HG03064 (cell line): ENCODE results near the gene EEF1E1.

ENCODE experiments used
- ATAC-seq: cut with Tn5 transposase; IDR thresholded peaks from one replicate; pipeline ENCODE4 v1.9.1; 2021; ENCODE audit warnings: low read depth; ENCODE audit not compliant: unreplicated experiment

EEF1E1 gene

GRCh38 chr6:8088886-8089285 lies 13.5 kb downstream of the EEF1E1 start:
- ATAC-seq: no peak

DNA sequence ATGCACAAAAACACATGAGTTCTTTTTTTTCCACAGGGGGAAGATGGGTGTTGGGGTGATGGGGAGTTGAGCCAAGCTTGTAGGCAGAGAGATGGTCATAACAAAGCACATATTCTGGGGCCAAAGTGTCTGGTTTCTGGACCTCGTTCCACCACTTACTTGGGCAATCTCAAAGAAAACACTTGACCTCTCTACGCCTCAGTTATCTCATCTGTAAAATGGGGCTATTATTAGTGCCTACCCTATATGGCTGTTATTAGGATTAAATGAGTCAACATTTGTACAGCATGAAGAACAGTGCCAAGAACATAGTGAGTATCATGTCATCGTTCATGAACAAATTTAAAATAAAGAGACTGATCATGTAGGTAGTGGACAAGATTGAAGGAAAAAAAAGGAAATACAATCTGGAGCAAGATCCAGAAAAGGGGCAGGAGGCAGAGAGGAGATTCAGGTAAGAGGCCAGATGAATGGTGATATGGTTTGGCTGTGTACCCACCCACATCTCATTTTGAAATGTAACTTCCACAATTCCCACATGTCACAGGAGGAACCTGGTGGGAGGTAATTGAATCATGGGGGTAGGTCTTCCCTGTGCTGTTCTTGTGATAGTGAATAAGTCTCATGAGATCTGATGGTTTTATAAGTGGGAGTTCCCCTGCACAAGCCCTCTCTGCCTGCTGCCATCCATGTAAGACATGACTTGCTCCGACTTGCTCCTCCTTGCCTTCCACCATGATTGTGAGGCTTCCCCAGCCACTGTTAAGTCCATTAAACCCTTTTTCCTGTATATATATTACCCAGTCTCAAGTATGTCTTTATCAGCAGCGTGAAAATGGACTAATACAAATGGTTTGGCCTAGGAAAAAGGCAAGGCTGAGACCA lies 14.2 kb downstream of the EEF1E1 start:
- ATAC-seq: no peak

- no peak for ATAC-seq
These were observed 15.5 kb downstream of the EEF1E1 start for GRCh38 chr6:8086755-8087306.

GRCh38 chr6:8085053-8085511 lies 17.3 kb downstream of the EEF1E1 start:
- no peak for ATAC-seq

GRCh38 chr6:8084586-8084985 lies 17.8 kb downstream of the EEF1E1 start:
- ATAC-seq: no peak

GRCh38 chr6:8082954-8083858 lies 19.1 kb downstream of the EEF1E1 start:
- ATAC-seq: no peak

GRCh38 chr6:8082572-8082953 lies 19.8 kb downstream of the EEF1E1 start:
- ATAC-seq: no peak

GRCh38 chr6:8080362-8081151 lies 21.8 kb downstream of the EEF1E1 start:
- no peak for ATAC-seq

DNA sequence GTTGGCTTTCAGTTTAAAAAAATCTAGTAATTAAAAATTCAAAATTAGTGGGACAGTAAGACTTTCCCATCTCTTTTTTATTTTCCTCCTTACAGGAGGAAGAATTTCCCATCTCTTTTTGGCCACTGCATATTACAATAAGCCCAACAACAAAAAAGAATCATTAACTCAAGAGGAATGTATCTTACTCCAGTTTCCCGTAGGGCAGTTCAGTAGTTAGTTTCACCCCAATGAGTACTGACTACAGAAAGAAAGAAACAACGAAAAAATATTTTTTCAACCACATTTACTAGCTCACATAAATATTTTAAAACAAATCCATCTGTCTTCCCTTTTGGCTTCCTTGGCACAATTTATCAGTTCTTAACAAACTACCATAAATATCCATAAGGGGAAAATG lies 23.2 kb downstream of the EEF1E1 start:
- ATAC-seq: no peak

DNA sequence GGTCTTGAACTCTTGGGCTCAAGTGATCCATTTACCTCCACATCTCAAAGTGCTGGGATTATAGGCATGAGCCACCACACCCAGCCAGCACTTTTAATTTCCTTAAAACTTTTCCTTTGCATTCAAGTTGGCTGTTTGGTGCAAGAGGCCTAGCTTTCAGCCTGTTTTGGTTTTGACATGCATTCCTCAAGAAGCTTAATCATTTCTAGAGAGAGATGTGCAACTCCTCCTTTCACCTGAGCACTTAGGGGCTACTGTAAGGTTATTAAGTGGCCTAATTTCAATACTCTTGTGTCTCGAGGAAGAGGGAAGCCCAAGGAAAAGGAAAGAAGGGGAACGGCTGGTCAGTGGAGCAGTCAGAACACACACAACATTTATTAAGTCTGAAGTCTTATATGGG lies 24.4 kb downstream of the EEF1E1 start:
- ATAC-seq: no peak

DNA sequence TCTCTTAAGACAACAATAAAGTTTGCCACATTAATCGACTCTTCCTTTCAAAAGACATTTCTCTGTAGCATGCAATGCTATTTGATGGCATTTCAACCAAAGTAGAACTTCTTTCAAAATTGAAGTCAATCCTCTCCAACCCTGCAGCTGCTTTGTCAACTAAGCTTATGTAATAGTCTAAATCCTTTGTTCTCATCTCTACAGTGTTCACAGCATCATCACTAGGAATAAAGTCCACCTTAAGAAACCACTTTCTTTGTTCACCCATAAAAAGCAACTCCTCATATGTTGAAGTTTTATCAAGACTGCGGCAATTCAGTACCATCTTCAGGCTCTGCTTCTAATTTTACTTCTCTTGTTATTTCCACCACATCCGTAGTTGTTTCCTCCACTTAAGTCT lies 26.6 kb downstream of the EEF1E1 start:
- ATAC-seq: no peak

DNA sequence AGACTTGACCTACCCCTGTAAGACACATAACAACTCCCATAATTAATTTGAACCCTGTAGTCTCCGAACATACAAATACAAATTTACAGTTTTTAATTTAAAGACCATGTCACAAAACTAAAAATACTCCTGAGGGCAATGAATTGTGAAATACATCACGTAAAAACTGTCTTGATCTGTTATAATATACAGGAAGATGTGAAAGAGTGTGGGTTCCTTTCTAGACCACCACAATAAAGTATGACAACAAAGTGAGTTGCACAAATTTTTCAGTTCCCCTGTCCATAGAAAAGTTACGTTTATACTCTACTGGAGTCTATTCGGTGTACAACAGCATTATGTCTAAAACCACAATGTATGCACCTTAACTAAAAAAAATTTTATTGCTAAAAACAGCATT lies 27.2 kb downstream of the EEF1E1 start:
- ATAC-seq: no peak

DNA sequence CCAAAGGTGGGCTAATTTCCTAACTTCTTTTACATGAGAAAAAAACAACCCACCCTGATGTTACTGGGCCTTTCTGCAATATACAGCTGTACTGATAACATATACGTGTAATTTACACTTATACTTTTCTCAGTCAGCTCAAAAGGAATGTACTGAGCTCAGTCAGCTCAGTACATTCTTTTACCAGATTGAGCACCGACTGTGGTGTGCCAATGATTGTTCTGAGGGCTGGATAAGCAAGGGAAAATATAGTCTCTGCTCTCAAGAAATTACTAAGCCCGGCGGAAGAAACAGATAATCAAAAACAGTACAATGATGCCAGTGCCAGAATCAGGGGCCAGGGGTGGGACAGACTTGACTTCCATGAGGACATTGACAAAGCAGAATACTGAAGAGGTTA lies 28.1 kb downstream of the EEF1E1 start:
- ATAC-seq: no peak

DNA sequence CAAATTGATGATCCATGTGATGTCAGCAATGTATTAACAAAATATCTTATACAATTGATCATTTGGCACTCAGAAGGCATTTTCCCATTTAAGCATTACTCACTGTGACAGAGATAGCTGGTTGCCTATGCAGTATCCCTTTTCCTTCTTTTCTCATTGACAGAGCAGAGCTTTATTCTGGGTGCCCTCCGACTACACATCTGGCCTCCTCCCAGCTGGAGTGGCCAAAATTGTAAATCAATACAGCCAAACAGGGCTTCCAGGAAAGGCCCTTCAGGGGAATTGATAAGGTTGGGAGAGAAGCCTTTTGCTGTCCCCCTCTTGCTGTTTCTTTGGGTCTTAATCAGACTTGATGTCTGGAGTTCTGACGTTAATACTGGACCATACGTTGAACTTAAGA lies 28.6 kb downstream of the EEF1E1 start:
- ATAC-seq: no peak

GRCh38 chr6:8070718-8071117 lies 31.6 kb downstream of the EEF1E1 start:
- no peak for ATAC-seq

DNA sequence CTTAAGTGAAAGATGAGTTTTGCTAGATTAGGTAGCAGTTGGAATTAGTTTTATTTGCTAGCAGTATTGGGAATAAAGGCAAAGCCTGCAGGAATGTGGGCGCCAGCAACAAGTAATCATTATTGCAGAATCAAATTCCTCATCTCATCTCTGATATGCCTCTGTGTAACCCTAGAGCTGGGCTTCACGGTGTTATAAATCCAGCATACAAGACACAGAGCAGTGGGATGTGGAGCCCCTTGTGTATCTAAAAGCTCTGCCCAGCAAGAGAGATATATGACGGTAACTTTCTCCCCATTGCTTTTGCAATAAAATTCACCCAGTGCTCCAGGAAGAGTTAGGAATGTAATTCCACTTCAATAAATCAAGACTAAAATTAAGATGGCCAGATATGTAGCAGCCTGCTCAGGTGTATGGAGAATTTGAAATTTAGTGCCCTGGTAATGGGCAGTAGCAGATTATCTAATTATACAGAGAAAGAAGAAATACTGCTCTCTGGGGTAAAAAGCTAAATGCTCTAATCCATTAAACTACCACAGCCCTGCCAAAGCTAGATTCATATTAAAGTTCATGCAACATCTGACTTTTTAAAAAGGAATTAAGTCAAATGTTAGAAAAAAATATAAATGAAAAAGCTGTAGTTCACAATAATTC lies 32.6 kb downstream of the EEF1E1 start:
- no peak for ATAC-seq

DNA sequence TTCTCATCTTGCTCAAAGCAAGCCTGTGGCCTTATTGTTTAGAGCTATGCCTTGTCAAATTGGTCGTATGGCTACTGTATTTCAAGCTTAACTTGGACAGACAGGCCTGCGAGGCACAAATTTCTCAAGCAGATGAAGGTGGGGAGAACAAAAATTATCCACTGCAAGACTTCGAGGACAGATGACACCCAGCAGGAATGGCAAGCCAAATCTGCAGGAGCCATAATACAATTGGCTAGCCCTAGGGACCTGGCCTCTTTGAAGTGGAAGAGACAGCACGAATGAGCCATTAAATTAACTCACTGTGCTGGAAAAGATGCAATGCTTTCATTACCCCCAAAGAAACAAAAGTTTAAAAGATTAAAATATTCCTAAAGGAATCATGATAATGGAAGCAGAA lies 33.2 kb downstream of the EEF1E1 start:
- ATAC-seq: no peak

GRCh38 chr6:8066108-8066507 lies 36.2 kb downstream of the EEF1E1 start:
- ATAC-seq: no peak

DNA sequence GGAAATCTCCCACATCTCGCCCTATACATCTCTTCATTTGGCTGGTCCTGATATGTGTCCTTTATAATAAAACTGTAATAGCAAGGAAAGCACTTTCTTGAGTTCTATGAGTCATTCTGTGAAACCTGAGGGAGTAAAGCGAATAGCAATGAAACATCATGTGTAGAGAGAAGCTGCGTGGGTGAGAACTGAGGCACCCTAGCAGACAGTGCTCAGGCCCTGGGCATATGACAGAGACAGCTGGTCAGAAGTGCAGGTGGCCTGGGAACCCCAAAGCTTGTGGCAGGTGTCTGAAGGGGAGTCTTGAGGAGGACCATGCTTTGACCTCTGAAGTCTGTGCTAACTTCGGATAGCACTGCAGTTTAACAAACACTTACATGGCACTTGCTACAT lies 36.8 kb downstream of the EEF1E1 start:
- ATAC-seq: peak; percentile 37
